Pancreas (tissue), 10 donors: Measurements from ENCODE around the gene FRMD6. TPM values are rescaled to one million over a fixed set of nuclear protein-coding genes. Genes with fewer than 3 reads are reported as not detected.
A peak's percentile ranks its signal among the peaks of the same experiment; 100 is the strongest.

ENCODE experiments used
- ATAC-seq, 4 donors: fragments of 200-7000 bp; cut with Tn5 transposase; one replicate each; pipeline versions ENCODE4 v1.8.0 to v1.9.1; 2020; ENCODE audit warnings: mild to moderate bottlenecking in 4 of 4, moderate library complexity in 4 of 4
- DNase-seq, 6 donors: peaks; one replicate each; pipeline ENCODE4 v3.0.0-alpha.2; 2020
- FAIRE-seq: peaks from 2 replicates; lab custom pipeline; 2012; peaks lifted over from hg19 to GRCh38; lab: Jason Lieb, UNC
- H3K27ac ChIP-seq, 4 donors: fragments of 200-600 bp; sonication (generic); 1 replicate in 3 of 4; 2 replicates in 1 of 4; pipeline versions ENCODE4 v1.5.0 to v1.8.0; 2020
- H3K27me3 ChIP-seq, 4 donors: fragments of 200-600 bp; one replicate each; pipeline ENCODE4 v1.8.0; 2021
- H3K36me3 ChIP-seq, 3 donors: fragments of 200-600 bp; sonication (generic) in 1 of 3; one replicate each; pipeline versions ENCODE4 v1.5.0 to v1.8.0; 2020 to 2021
- H3K4me1 ChIP-seq, 3 donors: fragments of 200-600 bp; one replicate each; pipeline ENCODE4 v1.8.0; 2021
- H3K4me3 ChIP-seq, 4 donors: fragments of 200-600 bp; sonication (generic) in 2 of 4; one replicate each; pipeline versions ENCODE4 v1.5.0 to v1.8.0; 2020 to 2021
- H3K9me3 ChIP-seq, 4 donors: fragments of 200-600 bp; one replicate each; pipeline ENCODE4 v1.8.0; 2021
- CTCF ChIP-seq, 4 donors: fragments of 200-600 bp; sonication (generic) in 3 of 4; IDR thresholded peaks; one replicate each; pipeline versions ENCODE4 v1.5.0 to v1.8.0; 2021; ENCODE audit warnings: antibody characterized with exemption in 4 of 4
- WGBS, 2 donors: extraction: QIAGEN DNeasy Blood & Tissue Kit; methylation state at CpG; one replicate each; pipeline ENCODE4 v1.1.7; 2013; 5-methylcytosine and 5-hydroxymethylcytosine counted together
- intact Hi-C, 3 donors: fragments of 100-400 bp; cut with DNase I; formaldehyde crosslinking; loops; one replicate each; pipeline versions ENCODE4 v1.11.1 to v1.14.2; 2022
- polyA plus RNA-seq, 2 donors: library from polyadenylated mRNA; stranded (reverse); fragments of 200-250 nt; gene quantifications; one replicate each; pipeline ENCODE4 v1.2.3, GENCODE V29; 2013
- total RNA-seq, 6 donors: library from RNA; stranded (reverse); fragmentation: NEBNext Ultra II Directional in 4 of 6; extraction: Animal tissue kit (Norgen Biotek cat#: 25700) in 4 of 6; gene quantifications; one replicate each; pipeline versions ENCODE4 v1.2.1 to v1.2.4, GENCODE V29; 2021 to 2023
- donor health status: healthy with polysubstance abuse.
- donor health status: DM: no; HTN: no; CAD: no; lungs with moderate emphysema.
- donor health status: DM: no; HTN: no; CAD: no.
- donor health status: control.
- donor health status: control.
- donor health status: Bipolar disorder and iron deficiency.
- donor health status: DM: yes; HTN: yes; CAD: no.
- donor health status: DM: no; HTN: no; CAD: no.
- donor health status: DM: no; HTN: no; CAD: no.
- donor health status: DM: yes; HTN: yes; CAD: no.

Gene FRMD6
- total and polyA plus RNA-seq, 8 donors = 2.8 to 20.3 (median 5.2) TPM

DNA sequence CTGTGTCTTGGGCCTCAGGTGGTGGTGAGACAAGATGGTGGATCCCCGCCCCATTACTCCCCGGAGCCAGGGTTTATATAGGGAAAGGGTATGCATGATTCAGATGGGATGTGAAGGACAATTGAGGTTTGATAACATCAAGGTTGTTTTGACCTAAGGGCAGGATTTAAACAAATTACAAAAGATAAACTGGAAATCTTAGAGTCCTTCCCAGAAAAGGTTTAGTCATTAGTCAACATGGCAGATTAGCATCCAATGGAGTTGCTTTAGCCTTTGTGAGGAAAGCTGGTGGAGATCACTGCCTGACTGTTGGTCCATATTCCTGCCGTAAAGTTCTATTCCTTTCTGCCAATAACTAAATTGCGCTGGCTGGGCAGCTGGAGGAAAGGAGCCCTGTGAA lies 15.6 kb upstream of the FRMD6 start:
- Histone ChIP-seq H3K27me3 (no peaks in the 10 kb centered on the region), H3K27ac (no peak overlapping the region), H3K4me3 (no peak overlapping the region), H3K9me3 (no peaks in the 10 kb centered on the region), H3K36me3 (no peaks in the 10 kb centered on the region), H3K4me1 (no peaks in the 10 kb centered on the region)
- whole genome bisulfite sequencing, 2 donors = 82 to 89% methylated on average over 4 of the region's 4 CpGs
- DNase-seq (no peak), FAIRE-seq (no peak), ATAC-seq (no peak)
- TF ChIP-seq CTCF (IDR thresholded peaks at IDR 0.05) = no peak
- intact Hi-C loops = no loop called here

- Histone ChIP-seq H3K27me3 (no peaks in the 10 kb centered on the region), H3K9me3 (no peaks in the 10 kb centered on the region), H3K36me3 (no peaks in the 10 kb centered on the region), H3K4me1 (no peaks in the 10 kb centered on the region), H3K4me3 (no peak overlapping the region), H3K27ac (no peak overlapping the region)
- peak in 2 of 4 donors; percentile 61 to 66 for ATAC-seq
- WGBS, 2 donors = 41 to 52% methylated on average over 7 of the region's 7 CpGs
- intact Hi-C loops = no loop called here
- TF ChIP-seq CTCF (IDR thresholded peaks at IDR 0.05) = no peak
- DNase-seq = no peak
- no peak for FAIRE-seq
Measured at GRCh38 chr14:51638071-51638944, 13.4 kb upstream of the FRMD6 start.

DNA sequence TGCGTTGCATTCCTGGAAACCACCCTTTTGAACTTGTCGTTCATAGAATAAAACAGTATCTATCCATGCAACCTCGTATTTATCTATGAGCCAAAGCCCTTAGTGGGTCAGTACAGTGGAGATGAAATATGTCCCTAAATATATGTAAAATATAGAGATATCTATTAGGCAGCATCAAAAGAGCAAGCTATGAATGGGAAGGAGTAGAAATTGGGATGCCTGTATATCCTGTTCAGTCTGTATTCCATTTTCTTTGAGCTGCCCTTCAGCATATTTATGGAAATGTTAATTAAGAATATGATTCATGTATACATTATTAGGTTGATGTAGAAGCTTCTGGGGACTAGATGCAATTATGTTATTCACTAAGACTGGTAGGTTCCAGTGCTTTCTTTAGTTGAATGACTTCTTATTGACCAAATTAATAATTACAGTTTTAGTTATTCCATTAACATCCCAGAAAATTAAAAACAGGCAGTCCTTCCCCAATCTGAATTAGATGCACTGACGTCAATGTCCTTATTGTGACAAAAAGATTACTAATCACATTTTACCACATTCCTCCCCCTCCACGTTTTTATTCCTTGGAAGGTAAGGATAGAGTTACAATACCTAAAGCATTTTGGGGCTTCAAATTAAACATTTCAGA lies 11.9 kb upstream of the FRMD6 start:
- Histone ChIP-seq H3K27ac (no peak overlapping the region), H3K9me3 (no peaks in the 10 kb centered on the region), H3K4me1 (no peaks in the 10 kb centered on the region), H3K36me3 (no peaks in the 10 kb centered on the region), H3K4me3 (no peak overlapping the region), H3K27me3 (no peaks in the 10 kb centered on the region)
- ATAC-seq = no peak
- intact Hi-C loops = no loop called here
- TF ChIP-seq CTCF (IDR thresholded peaks at IDR 0.05) = no peak
- no peak for DNase-seq
- FAIRE-seq = no peak
- 51 to 63% methylated on average over 5 of the region's 5 CpGs for WGBS, 2 donors

DNA sequence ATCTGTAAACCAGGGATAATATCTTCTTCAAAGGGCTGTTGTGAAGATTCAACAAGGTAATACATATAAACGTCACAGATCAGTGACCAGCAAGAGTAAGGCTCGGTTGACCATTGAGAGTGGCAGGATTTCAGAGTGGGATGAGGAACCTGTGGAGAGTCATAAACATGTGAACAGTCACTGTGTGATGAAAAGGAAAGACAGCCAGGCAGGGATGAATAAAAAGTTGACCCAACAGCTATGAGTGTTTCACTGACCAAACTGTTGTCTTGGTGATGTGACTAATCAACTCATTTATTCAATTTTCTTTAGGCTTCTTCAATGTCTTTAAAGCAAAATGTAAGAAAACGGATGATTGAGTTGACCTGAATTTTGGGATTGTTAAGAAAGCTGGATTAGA lies 8.6 kb upstream of the FRMD6 start:
- TF ChIP-seq CTCF (IDR thresholded peaks at IDR 0.05) = no peak
- Histone ChIP-seq H3K27ac (no peak overlapping the region), H3K27me3 (no peaks in the 10 kb centered on the region), H3K36me3 (no peaks in the 10 kb centered on the region), H3K4me3 (no peak overlapping the region), H3K4me1 (no peaks in the 10 kb centered on the region), H3K9me3 (no peaks in the 10 kb centered on the region)
- 81 to 89% methylated on average over 3 of the region's 3 CpGs for WGBS, 2 donors
- intact Hi-C loops = no loop called here
- DNase-seq = no peak
- ATAC-seq = no peak
- FAIRE-seq = no peak
